Measurements from ENCODE around the gene CTIF. TPM values are rescaled to one million over a fixed set of nuclear protein-coding genes. Genes with fewer than 3 reads are reported as not detected.

The CTIF gene
- total RNA-seq, 1 experiment from 2014 or later: 95.8 TPM

DNA sequence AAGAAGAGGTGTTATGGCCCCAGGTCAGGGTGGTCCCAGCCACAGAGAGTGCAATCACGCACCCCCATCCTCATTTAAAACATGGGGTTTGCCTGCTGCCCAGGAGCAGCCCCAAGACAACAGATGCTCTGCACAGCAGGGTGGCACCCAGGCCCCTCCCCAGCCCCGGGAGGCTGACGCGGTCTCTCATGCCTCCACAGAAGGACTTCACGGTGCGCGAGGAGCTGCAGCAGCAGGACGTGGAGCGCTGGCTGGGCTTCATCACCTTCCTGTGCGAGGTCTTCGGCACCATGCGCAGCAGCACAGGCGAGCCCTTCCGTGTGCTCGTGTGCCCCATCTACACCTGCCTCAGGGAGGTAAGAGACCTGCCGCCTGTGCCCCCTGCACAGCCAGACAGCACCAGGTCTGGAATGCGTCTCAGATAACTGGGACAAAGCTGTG is 278.2 kb downstream of the CTIF start:
- H3K4me1 Mint-ChIP-seq (ENCODE audit: insufficient read depth, unreplicated experiment): peaks cover 20% of the 10 kb centered on the region
- H3K27ac Mint-ChIP-seq (ENCODE audit: low read depth, unreplicated experiment): no peak overlapping the region
- intact Hi-C loops (cut with micrococcal nuclease): no loop called here
- ChIA-PET CTCF (no interaction called here), POLR2A (interaction anchor here (0.6 kb wide), 1 partner anchor 291 kb away, joined by 3 read pairs; no protein-coding TSS in a partner anchor)
- H3K36me3 Mint-ChIP-seq (ENCODE audit: insufficient read depth, unreplicated experiment): peaks cover 26% of the 10 kb centered on the region
- TF ChIP-seq, protein P1, sequence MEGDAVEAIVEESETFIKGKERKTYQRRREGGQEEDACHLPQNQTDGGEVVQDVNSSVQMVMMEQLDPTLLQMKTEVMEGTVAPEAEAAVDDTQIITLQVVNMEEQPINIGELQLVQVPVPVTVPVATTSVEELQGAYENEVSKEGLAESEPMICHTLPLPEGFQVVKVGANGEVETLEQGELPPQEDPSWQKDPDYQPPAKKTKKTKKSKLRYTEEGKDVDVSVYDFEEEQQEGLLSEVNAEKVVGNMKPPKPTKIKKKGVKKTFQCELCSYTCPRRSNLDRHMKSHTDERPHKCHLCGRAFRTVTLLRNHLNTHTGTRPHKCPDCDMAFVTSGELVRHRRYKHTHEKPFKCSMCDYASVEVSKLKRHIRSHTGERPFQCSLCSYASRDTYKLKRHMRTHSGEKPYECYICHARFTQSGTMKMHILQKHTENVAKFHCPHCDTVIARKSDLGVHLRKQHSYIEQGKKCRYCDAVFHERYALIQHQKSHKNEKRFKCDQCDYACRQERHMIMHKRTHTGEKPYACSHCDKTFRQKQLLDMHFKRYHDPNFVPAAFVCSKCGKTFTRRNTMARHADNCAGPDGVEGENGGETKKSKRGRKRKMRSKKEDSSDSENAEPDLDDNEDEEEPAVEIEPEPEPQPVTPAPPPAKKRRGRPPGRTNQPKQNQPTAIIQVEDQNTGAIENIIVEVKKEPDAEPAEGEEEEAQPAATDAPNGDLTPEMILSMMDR (IDR thresholded peaks at IDR 0.05; ENCODE audit: unreplicated experiment): no peak
- no peak for DNase-seq (ENCODE audit: unreplicated experiment)
- no peak overlapping the region for H3K4me3 Mint-ChIP-seq (ENCODE audit: unreplicated experiment)
- no peaks in the 10 kb centered on the region for H3K9me3 Mint-ChIP-seq (ENCODE audit: unreplicated experiment)
- BruUV-seq (replicated peaks): no TSS peak
- no peaks in the 10 kb centered on the region for H3K27me3 Mint-ChIP-seq (ENCODE audit: insufficient read depth, unreplicated experiment)

DNA sequence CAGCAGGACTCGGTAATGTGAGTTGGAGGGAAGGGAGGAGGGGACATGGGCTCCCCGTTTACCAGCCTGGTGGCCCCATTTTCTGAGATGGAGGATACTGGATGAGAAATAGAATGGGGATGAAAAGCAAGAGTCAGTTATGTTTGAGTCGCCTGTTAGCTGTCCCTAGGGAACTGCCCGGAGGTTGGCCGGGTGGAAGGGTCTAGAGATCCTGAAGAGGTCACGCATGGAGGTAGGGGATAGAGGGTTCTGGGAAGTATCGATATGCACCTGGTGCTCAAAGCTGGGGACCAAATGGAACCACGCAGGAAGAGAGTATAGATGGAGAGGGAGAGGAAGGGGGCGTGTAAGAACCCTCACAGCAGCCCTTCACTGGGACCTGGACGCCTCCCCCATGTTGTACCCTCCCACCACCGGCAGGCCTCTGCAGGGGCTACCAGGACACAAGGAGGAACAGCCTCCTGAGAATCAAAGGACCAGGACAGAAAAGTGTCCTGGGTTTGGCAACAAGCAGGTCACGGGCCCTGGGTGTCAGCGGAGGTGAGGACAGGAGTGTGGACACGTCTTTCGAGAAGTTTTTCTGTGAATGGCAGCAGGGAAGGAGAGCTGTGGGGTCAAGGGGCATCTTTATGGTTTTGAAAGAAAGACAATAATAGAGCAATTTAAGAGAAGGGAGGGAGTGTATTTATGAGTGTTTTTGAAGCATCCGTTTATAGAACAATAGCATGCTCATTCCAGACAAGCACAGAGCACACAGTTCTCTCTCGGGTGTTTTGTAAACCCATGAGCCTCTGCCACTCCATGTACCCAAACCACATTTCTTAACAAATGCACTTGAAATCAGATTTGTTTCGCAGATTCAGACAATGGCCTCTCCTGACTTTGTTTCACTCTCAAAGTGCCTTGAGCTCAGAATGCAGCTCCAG is 279.8 kb downstream of the CTIF start:
- CTCF ChIA-PET: interaction anchor here (0.7 kb wide), 1 partner anchor 99 kb away, joined by 3 read pairs; no protein-coding TSS in a partner anchor
- no peak overlapping the region for H3K4me3 Mint-ChIP-seq (ENCODE audit: unreplicated experiment)

DNA sequence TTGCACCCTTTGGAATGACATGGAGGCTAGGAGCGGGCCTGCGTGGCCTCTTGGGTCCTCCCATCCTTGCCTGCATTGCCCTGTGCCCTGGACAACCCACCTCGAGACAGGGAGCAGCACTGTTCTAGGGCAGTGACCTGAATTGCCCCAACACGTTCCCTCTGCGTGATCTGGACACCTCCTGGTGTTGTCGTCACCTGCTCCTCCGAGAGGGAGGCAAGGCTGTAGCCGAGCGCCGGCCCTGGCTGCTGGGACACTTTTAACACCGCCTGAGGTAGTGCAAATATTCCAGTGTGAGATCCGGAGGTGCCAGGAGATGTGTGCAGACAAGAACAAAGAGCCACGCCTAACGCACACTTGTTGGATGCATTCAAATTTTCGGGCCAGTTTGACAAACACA is 280.4 kb downstream of the CTIF start:
- H3K27ac Mint-ChIP-seq (ENCODE audit: low read depth, unreplicated experiment): no peak overlapping the region
- H3K36me3 Mint-ChIP-seq (ENCODE audit: insufficient read depth, unreplicated experiment): peaks cover 29% of the 10 kb centered on the region
- no peaks in the 10 kb centered on the region for H3K9me3 Mint-ChIP-seq (ENCODE audit: unreplicated experiment)
- DNase-seq (ENCODE audit: unreplicated experiment): no peak
- no TSS peak for BruUV-seq (replicated peaks)
- intact Hi-C loops (cut with micrococcal nuclease): no loop called here
- POLR2A ChIA-PET: interaction anchor here (0.6 kb wide), 1 partner anchor 230 kb away, joined by 3 read pairs; no protein-coding TSS in a partner anchor
- no peaks in the 10 kb centered on the region for H3K27me3 Mint-ChIP-seq (ENCODE audit: insufficient read depth, unreplicated experiment)
- H3K4me3 Mint-ChIP-seq (ENCODE audit: unreplicated experiment): no peak overlapping the region
- TF ChIP-seq, protein P1 (IDR thresholded peaks at IDR 0.05; ENCODE audit: unreplicated experiment): no peak
- peaks cover 7% of the 10 kb centered on the region for H3K4me1 Mint-ChIP-seq (ENCODE audit: insufficient read depth, unreplicated experiment)
- CTCF ChIA-PET: interaction anchor here (0.7 to 1.4 kb wide), 3 partner anchors 12 to 227 kb away, joined by 3 to 4 read pairs (median 3); no protein-coding TSS in a partner anchor

More for the DNA sequence above, 279.8 kb downstream of the CTIF start:
- no peak overlapping the region for H3K27ac Mint-ChIP-seq (ENCODE audit: low read depth, unreplicated experiment)
- H3K36me3 Mint-ChIP-seq (ENCODE audit: insufficient read depth, unreplicated experiment): peaks cover 33% of the 10 kb centered on the region
- no TSS peak for BruUV-seq (replicated peaks)
- no peak for DNase-seq (ENCODE audit: unreplicated experiment)
- H3K9me3 Mint-ChIP-seq (ENCODE audit: unreplicated experiment): no peaks in the 10 kb centered on the region
- intact Hi-C loops (cut with micrococcal nuclease): no loop called here
- POLR2A ChIA-PET: interaction anchor here (0.6 kb wide), 1 partner anchor 230 kb away, joined by 3 read pairs; no protein-coding TSS in a partner anchor
- no peaks in the 10 kb centered on the region for H3K27me3 Mint-ChIP-seq (ENCODE audit: insufficient read depth, unreplicated experiment)
- H3K4me1 Mint-ChIP-seq (ENCODE audit: insufficient read depth, unreplicated experiment): peaks cover 14% of the 10 kb centered on the region
- TF ChIP-seq, protein P1 (IDR thresholded peaks at IDR 0.05; ENCODE audit: unreplicated experiment): no peak

DNA sequence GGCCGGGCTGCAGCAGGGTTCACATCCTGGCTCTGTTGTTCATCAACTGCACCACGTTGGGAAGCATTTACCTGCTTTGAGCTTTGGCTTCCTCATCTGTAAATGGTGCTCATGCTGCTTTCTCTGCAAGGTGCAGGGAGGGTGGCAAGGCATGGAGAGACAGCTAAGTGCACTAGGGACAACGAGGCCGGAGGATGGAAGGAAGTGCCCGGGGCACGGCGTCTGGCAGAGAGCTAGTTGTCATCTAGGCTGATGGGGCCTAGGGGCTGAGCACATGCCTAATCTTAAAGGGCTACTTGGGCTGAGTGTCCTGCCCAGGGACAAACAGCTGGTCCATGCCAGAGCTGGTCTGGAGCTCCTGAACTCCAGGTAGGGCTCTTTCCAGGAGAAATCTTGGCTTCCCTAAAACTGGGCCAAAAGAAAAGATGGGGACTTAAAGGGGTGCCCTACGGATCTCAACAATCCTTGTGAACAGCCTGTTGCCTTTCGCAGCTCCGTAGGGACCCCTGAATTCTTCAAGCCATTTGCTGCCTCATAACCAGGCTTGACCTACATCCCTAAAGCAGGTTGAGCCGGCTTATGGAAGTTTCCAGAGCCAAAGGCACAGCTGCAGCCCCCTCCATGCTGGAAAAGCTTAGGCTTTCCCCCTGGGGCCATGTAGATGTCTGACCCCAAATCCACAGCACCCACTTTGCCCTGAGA is 281.1 kb downstream of the CTIF start:
- DNase-seq (ENCODE audit: unreplicated experiment): no peak
- peaks cover 29% of the 10 kb centered on the region for H3K36me3 Mint-ChIP-seq (ENCODE audit: insufficient read depth, unreplicated experiment)
- peaks cover 2% of the 10 kb centered on the region for H3K4me1 Mint-ChIP-seq (ENCODE audit: insufficient read depth, unreplicated experiment)
- POLR2A ChIA-PET: interaction anchor here (0.6 to 1.0 kb wide), 2 partner anchors 13 to 286 kb away, joined by 3 read pairs; no protein-coding TSS in a partner anchor
- TF ChIP-seq, protein P1 (IDR thresholded peaks at IDR 0.05; ENCODE audit: unreplicated experiment): no peak
- intact Hi-C loops (cut with micrococcal nuclease): no loop called here
- H3K9me3 Mint-ChIP-seq (ENCODE audit: unreplicated experiment): no peaks in the 10 kb centered on the region
- CTCF ChIA-PET: interaction anchor here (0.7 to 1.4 kb wide), 2 partner anchors 13 to 228 kb away, joined by 3 to 4 read pairs; no protein-coding TSS in a partner anchor
- no peak overlapping the region for H3K4me3 Mint-ChIP-seq (ENCODE audit: unreplicated experiment)
- H3K27ac Mint-ChIP-seq (ENCODE audit: low read depth, unreplicated experiment): no peak overlapping the region
- BruUV-seq (replicated peaks): no TSS peak
- no peaks in the 10 kb centered on the region for H3K27me3 Mint-ChIP-seq (ENCODE audit: insufficient read depth, unreplicated experiment)

Measured in MCF 10A (cell line).